GM12874 (cell line): Measurements from ENCODE around the gene TAPT1.

Experiments
- CTCF ChIP-seq: IDR thresholded peaks from 2 replicates; pipeline ENCODE4 v1.5.1; 2011; ENCODE audit warnings: low read depth, mild to moderate bottlenecking, control low read depth, low read length, moderate library complexity; ENCODE audit not compliant: insufficient read depth

Gene TAPT1

GRCh38 chr4:16116493-16116990, 109.7 kb downstream of the TAPT1 start:
- no peak for TF ChIP-seq CTCF

- TF ChIP-seq CTCF, result no peak
These were observed 110.3 kb downstream of the TAPT1 start for GRCh38 chr4:16116019-16116418.

- no peak for TF ChIP-seq CTCF
These were observed 111.7 kb downstream of the TAPT1 start for GRCh38 chr4:16114546-16114945.

DNA sequence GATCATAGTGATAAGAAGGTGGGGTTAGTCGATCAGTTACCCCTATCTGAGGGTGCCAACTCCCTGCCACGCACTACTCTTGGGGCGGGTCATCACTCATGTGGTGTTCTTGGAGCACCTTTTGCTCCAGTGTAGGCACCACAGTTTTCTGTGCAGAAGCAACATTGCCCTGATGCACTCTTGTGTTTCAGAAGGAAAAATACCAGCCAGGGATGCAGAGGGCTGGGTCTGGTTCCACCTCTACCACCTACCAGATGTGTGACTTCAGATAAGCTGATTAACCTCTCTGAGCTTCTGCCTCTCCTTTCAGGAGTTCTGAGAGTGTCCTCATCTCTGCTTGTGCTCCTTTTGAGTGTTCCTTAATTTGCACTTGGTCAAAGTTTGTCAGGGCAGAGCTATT, 112.5 kb downstream of the TAPT1 start:
- no peak for TF ChIP-seq CTCF

DNA sequence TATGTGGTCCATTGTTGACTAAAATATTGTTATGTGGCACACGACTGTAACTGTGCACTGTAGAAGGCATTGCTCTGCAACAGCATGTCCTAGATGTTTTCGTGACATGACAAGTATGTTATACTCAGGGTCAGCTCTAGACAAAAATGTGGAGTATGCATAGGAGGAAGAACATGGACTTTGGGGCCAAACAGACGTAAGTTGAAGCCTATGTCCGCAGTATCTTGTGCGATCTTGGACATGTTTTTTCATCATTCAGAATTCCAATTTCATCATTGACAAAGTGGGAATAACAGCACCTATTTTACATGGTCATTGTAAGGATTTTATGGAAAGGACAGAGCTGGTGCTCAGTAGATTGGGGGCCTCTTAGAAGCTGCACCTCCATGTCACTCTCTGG, 114.7 kb downstream of the TAPT1 start:
- no peak for TF ChIP-seq CTCF

- TF ChIP-seq CTCF, result no peak
These were observed 115.5 kb downstream of the TAPT1 start for GRCh38 chr4:16110661-16111290.
